ENCODE data around the gene DDAH2. TPM values are rescaled to one million over a fixed set of nuclear protein-coding genes. Genes with fewer than 3 reads are reported as not detected.
A peak's percentile ranks its signal among the peaks of the same experiment; 100 is the strongest.

DDAH2 gene, protein sequence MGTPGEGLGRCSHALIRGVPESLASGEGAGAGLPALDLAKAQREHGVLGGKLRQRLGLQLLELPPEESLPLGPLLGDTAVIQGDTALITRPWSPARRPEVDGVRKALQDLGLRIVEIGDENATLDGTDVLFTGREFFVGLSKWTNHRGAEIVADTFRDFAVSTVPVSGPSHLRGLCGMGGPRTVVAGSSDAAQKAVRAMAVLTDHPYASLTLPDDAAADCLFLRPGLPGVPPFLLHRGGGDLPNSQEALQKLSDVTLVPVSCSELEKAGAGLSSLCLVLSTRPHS
- polyA plus RNA-seq (ENCODE audit: insufficient read length in 4 of 4): 100 to 1,000 TPM; 163 to 243 (median 200) TPM

GRCh38 chr6:31728767-31729514, at the start of gene DDAH2:
TSS of gene DDAH2 (minus strand) at chr6:31729299. CDS start at chr6:31729161, 138 bp downstream.
- DNase-seq (ENCODE audit: low read depth in 4 of 4, low spot score in 2 of 4): no peak

DNA sequence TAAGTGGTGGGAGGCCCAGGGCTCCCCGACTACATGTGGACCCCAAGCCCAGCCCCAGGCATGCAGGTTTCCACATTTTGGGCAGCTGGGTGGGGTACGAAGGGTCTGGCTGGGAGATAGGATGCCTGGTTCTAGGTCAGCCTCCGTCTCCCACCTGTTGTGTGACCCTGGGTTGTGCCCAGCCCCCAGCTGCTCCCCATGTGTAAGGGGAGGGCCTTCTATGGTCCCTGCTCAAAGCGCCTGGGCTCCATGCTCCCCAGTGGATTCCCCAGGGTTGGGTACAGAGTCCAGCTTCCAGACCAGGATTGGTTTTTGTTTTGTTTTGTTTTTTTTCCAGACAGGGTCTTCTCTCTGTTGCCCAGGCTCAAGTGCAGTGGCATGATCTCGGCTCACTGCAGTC, 49.1 kb upstream of the DDAH2 start:
- DNase-seq (ENCODE audit: low read depth in 4 of 4, low spot score in 2 of 4): no peak

GRCh38 chr6:31777667-31778050, 48.6 kb upstream of the DDAH2 start:
- no peak for DNase-seq (ENCODE audit: low read depth in 4 of 4, low spot score in 2 of 4)

DNA sequence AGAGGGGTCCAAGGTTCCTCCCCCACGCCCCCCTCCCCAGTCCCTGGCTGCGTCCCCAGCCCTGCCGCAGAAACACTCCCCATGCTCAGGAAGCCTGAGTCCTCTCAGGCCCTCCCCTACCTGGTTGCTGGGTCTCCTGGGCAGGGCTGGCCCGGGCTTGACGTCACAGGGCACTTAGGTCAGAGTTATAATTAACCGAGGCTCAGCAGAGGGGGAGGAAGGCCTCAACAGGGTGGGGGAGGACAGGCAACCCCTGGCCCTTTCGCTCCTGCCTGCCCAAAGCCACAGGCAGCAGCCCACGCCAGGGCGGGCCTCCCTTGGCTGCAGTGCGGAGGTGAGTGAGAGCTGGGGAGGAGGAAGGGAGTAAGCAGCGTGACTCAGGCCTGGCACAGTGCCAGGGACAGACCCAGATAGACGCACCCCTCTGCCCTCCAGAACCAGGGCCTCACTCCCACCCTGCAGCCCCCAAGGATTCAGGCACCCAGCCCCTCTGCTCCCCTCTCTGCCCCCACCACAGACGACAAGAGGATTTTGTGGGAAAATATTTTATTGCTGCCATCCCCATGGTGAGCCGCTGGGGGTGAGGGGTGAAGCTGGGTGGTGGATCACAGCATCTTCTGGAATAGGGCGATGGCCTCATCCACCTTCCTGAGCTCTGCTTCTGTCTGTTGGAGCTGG, 48.0 kb upstream of the DDAH2 start, which contains the start of gene VWA7:
Gene VWA7 (minus strand): TSS at position 340 of the 678 bp plus-strand sequence. CDS start 549 bp downstream, outside the sequence.
- peak in 2 of 4 donors; percentile 66 to 75 for DNase-seq (ENCODE audit: low read depth in 4 of 4, low spot score in 2 of 4)

DNA sequence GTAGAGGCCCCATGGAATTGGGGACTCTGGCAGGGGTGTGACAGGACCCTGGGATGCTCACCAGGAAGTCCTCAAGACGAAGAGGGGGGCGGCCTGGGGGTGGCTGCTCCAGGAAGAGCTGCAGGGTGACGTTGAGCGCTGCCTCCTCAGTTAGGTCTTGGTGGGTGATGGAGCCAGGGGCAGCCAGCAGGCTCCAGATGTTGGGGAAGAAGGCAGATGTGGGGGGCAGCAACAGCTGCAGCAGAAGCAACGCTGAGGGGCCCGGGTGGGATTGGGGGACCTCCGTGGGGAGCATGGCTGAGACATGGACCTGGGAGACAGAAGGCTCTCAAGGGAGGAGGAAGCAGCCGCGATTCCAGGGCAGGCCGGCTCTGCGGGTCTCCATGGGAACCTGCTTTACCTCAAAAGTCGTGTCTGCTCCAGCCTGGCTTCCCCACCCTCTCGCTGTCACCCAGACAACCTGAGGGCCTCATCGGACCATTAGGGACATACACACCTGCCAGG, 47.4 kb upstream of the DDAH2 start:
- DNase-seq (ENCODE audit: low read depth in 4 of 4, low spot score in 2 of 4): no peak

DNA sequence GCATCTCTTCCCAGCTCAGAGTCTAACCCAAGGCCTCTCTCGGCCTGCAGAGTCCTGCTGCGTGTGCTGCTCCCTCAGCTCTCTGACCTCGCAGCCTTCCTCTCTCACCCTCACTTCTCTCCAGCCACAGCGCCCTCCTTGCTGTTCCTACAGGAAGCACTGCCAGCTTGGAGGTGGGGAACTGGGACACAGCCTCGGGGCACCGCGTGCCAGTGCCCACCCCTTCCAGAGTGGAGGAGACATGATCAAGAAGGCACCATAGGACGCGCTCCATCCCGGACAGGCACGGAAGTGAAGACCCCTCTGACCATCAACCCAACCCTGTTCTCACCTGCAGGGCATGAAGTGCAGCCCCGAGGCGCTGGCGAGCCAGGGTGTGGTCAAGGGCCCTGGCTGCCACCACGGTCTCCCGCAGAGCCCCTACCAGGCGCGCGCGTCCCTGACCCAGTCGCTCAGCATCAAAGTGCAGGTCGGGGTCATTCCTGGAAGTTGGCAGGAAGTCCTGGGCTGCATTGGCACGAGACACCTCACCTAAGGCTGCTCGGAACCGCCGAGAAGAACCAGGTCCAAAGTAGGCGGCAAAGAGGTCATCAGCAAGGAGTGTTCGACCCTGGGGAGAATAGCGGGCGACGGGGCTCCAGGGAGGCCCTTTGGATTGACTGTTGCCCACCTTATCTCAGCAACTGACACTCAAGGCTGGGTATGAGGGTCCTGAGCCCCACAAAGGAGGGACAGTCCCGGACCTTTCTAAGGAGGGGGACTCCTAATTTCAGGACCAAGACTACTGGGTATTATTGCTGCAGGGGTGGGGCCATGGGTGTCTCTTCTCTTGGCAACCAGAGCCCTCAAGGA, 46.8 kb upstream of the DDAH2 start:
- DNase-seq (ENCODE audit: low read depth in 4 of 4, low spot score in 2 of 4): no peak

DNA sequence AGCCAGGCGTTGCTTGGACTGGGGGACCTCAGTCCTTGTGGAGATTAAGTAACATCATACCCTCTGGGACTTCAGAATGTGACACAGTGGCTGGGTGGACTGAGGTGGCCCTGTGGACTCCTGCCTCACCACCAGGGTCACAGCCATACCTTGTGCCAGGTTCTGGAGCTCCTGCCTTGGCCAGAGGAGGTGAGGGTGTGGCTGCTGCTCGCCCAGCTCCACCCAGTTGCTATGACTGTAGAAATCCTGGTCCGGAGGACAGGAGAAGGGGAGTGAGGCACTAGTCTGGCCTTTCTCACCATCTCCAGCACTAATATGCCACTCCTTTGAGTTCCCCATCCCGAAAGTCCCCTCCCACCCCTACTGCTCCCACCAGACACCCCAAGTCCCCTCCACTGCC, 46.1 kb upstream of the DDAH2 start:
- no peak for DNase-seq (ENCODE audit: low read depth in 4 of 4, low spot score in 2 of 4)

- DNase-seq (ENCODE audit: low read depth in 4 of 4, low spot score in 2 of 4): no peak
These were observed 42.9 kb upstream of the DDAH2 start for GRCh38 chr6:31771992-31772358.

- DNase-seq (ENCODE audit: low read depth in 4 of 4, low spot score in 2 of 4): no peak
These were observed 41.8 kb upstream of the DDAH2 start for GRCh38 chr6:31770860-31771259.

- DNase-seq (ENCODE audit: low read depth in 4 of 4, low spot score in 2 of 4): no peak
These were observed 40.7 kb upstream of the DDAH2 start for GRCh38 chr6:31769684-31770371.

DNA sequence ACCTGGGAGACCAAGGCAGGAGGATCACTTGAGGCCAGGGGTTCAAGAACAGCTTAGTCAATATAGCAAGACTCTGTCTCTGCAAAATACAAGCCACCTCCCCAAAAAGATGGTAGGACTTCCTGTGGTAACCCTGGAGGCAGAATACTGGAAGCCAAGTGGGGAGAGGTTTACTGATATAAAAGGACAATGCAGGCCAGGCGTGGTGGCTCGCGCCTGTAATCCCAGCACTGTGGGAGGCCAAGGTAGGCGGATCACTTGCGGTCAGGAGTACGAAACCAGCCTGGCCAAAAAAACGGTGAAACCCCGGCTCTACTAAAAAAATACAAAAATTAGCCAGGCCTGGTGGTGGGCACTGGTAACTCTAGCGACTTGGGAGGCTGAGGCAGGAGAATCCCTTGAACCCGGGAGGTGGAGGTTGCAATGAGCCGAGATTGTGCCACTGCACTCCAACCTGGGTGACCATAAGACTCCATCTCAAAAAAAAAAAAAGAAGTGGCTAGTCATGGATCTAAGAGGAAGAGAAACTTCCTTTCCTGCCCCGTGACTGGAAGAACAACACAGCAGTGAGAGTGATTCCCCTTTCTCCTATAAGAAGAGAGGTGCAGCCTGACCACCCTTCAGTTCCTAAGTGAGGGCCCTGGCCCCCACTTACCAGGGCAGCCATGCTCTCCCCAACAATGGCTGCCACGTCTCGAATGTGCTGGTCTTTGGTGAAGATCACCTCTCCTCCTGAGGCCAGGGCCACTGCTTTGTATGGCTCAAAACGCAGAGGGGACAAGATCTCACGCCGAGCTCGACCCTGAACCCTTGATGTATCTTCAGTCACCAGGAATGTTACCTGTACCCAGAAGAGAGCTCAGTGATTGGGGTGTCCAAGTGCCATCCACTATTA, 39.5 kb upstream of the DDAH2 start:
- DNase-seq (ENCODE audit: low read depth in 4 of 4, low spot score in 2 of 4): no peak

DNA sequence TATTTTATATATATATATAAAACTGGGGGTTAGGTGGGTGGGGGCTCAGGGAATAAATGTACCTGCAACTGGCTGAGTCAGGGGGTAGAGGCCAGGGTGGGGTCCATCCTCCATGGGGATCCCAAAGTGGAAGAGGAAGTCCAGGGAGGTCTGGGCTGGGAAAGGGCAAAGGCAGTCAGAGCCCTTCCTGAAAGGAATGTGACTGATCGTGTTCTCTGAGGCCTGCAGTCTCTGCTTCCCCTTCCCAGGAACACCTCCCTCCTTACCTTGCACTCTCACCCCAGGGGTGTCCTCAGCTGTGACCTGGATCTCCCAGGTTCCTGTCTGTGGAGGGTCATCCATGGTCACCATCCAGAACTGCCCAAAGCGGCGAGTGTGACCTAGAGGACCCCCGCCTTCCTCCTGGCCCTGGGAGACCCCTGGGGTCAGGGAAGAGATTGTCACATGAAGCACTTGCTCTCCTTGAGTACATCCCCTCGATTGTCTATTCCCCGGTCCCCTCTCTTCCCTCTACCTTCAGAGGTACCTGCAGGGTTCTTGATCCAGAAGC, 38.1 kb upstream of the DDAH2 start:
- no peak for DNase-seq (ENCODE audit: low read depth in 4 of 4, low spot score in 2 of 4)

DNA sequence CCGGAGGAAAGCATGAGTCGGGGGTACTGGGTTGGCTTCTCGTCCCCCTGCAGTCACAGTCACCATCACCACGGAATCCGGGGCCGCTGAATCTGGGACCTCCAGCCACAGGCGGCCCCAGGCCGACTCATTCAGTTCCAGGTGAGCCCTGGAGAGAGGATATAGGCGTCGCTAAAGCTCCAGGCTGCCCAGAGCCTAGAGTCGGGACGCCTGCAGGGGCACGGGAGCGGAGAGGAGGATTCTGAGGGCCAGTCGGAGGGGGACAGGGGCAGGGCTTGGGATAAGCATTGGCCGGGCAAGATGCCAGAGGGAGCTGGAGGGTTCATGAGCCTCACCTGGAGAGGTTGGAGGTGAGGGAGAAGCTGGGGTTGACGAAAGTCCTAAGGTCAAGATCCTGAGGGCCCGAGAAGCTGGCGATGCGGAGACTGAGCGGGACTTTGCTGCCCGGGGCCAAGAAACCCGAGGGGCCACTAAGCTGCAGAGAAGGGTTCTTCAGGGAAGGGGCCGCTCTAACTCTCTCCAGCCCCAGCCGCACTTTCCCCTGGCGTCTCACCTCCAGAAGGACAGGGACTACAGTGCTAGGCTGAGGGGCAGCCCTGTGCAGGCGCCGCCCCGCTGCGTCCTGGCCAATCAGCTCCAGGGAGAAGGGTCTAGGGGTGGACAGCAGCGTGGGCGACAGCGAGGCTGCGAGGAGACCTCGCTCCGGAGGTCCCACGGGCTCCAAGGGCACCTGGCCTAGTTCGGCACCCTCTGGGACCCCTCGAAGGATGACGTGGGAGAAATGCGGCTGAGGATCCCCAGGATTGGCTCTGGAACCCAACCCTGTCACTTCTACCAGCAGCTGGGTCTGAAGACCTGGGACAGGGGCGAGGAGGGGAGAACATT, 37.1 kb upstream of the DDAH2 start:
- DNase-seq (ENCODE audit: low read depth in 4 of 4, low spot score in 2 of 4): no peak

GRCh38 chr6:31765559-31765909, 36.4 kb upstream of the DDAH2 start:
- no peak for DNase-seq (ENCODE audit: low read depth in 4 of 4, low spot score in 2 of 4)

GRCh38 chr6:31764198-31764597, 35.1 kb upstream of the DDAH2 start:
- DNase-seq (ENCODE audit: low read depth in 4 of 4, low spot score in 2 of 4): no peak

DNA sequence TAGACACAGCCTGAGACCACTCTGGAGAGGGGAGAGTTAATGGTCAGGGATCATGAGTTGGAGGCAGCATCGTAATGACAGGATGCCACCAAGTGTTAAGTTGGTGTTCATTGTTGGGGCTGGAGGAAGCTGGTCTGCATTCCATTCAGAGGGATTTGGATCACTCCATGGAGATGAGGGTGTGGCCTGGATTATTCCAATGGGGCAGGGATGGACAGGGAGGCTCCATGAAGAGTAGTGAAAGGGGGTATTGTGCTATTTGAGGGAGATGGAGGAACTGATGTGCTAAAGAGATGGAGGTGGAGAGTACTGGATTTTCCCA, 34.5 kb upstream of the DDAH2 start:
- DNase-seq (ENCODE audit: low read depth in 4 of 4, low spot score in 2 of 4): no peak

GRCh38 chr6:31762878-31763618, 33.9 kb upstream of the DDAH2 start:
- no peak for DNase-seq (ENCODE audit: low read depth in 4 of 4, low spot score in 2 of 4)
